Liver (tissue), 3 donors: Measurements from ENCODE around the gene ULBP2.

Experiments used
- MAX ChIP-seq: IDR thresholded peaks from 2 replicates; pipeline ENCODE4 v1.6.1; 2016; ENCODE audit warnings: antibody characterized with exemption
- NR2F2 ChIP-seq: IDR thresholded peaks from 2 replicates; pipeline ENCODE4 v1.6.1; 2016; ENCODE audit warnings: antibody characterized with exemption
- REST ChIP-seq: IDR thresholded peaks from 2 replicates; pipeline ENCODE4 v1.6.1; 2016; ENCODE audit warnings: antibody characterized with exemption, mild to moderate bottlenecking
- YY1 ChIP-seq: IDR thresholded peaks from 2 replicates; pipeline ENCODE4 v1.6.1; 2016; ENCODE audit warnings: antibody characterized with exemption, mild to moderate bottlenecking
- TF ChIP-seq, protein P1 (sequence below): fragments of 150-350 bp; IDR thresholded peaks from 2 replicates; pipeline ENCODE4 v1.5.1; 2017; ENCODE audit warnings: improper control_type of control experiment, low read depth, low read length; ENCODE audit not compliant: missing input control
- TF ChIP-seq, protein P2 (sequence below): IDR thresholded peaks from 2 replicates; pipeline ENCODE4 v1.6.1; 2016; ENCODE audit warnings: antibody characterized with exemption
- donor health status: healthy.
- donor health status: healthy.

DNA sequence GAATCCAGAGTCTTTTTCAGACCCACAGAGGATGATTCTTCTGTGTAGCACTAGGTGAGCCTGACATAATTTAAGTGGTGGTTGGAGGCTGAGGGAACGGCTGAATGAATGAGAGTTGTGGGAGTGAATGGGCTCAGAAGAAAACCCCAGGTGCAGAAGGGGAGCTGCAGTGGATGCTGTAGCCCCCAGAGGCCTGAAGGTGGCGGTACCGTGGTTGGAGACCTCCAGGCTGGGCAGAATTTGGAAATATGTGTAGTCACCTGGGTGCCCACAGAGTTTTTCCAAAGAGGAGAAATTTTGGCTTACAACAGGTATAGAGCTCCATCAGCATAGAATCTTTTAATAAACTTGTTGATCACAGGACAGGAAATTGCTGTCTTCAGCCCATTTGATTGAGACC lies 12.4 kb upstream of the ULBP2 start:
- TF ChIP-seq, protein P1, sequence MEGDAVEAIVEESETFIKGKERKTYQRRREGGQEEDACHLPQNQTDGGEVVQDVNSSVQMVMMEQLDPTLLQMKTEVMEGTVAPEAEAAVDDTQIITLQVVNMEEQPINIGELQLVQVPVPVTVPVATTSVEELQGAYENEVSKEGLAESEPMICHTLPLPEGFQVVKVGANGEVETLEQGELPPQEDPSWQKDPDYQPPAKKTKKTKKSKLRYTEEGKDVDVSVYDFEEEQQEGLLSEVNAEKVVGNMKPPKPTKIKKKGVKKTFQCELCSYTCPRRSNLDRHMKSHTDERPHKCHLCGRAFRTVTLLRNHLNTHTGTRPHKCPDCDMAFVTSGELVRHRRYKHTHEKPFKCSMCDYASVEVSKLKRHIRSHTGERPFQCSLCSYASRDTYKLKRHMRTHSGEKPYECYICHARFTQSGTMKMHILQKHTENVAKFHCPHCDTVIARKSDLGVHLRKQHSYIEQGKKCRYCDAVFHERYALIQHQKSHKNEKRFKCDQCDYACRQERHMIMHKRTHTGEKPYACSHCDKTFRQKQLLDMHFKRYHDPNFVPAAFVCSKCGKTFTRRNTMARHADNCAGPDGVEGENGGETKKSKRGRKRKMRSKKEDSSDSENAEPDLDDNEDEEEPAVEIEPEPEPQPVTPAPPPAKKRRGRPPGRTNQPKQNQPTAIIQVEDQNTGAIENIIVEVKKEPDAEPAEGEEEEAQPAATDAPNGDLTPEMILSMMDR, result no peak
- TF ChIP-seq YY1 (no peak), REST (no peak), NR2F2 (no peak), MAX (no peak)
- TF ChIP-seq, protein P2, sequence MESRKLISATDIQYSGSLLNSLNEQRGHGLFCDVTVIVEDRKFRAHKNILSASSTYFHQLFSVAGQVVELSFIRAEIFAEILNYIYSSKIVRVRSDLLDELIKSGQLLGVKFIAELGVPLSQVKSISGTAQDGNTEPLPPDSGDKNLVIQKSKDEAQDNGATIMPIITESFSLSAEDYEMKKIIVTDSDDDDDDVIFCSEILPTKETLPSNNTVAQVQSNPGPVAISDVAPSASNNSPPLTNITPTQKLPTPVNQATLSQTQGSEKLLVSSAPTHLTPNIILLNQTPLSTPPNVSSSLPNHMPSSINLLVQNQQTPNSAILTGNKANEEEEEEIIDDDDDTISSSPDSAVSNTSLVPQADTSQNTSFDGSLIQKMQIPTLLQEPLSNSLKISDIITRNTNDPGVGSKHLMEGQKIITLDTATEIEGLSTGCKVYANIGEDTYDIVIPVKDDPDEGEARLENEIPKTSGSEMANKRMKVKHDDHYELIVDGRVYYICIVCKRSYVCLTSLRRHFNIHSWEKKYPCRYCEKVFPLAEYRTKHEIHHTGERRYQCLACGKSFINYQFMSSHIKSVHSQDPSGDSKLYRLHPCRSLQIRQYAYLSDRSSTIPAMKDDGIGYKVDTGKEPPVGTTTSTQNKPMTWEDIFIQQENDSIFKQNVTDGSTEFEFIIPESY, result no peak
